ENCODE data around the gene SAXO1.

DNA sequence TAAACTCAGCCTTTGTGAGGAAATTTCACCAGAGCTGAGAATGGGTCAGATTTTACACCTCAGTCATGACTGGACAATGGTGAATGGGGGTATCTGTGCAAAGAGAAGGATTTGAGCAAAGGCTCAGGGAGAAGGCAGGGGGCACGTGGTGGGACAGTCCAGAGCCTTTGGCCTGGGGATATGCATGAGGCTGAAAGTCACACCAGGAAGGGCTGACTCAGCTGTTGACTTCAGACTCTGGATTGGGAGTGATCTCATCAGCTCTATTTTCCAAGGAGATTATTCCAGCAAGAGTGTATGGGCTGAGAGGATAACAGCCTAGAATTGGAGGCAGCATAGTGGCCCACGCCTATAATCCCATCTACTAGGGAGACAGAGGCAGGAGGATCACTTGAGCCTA, 53.6 kb downstream of the SAXO1 start:
- TF ChIP-seq POLR2AphosphoS5 (IDR thresholded peaks at IDR 0.05; ENCODE audit: low read depth, low read length), result no peak
- TF ChIP-seq, protein P1, sequence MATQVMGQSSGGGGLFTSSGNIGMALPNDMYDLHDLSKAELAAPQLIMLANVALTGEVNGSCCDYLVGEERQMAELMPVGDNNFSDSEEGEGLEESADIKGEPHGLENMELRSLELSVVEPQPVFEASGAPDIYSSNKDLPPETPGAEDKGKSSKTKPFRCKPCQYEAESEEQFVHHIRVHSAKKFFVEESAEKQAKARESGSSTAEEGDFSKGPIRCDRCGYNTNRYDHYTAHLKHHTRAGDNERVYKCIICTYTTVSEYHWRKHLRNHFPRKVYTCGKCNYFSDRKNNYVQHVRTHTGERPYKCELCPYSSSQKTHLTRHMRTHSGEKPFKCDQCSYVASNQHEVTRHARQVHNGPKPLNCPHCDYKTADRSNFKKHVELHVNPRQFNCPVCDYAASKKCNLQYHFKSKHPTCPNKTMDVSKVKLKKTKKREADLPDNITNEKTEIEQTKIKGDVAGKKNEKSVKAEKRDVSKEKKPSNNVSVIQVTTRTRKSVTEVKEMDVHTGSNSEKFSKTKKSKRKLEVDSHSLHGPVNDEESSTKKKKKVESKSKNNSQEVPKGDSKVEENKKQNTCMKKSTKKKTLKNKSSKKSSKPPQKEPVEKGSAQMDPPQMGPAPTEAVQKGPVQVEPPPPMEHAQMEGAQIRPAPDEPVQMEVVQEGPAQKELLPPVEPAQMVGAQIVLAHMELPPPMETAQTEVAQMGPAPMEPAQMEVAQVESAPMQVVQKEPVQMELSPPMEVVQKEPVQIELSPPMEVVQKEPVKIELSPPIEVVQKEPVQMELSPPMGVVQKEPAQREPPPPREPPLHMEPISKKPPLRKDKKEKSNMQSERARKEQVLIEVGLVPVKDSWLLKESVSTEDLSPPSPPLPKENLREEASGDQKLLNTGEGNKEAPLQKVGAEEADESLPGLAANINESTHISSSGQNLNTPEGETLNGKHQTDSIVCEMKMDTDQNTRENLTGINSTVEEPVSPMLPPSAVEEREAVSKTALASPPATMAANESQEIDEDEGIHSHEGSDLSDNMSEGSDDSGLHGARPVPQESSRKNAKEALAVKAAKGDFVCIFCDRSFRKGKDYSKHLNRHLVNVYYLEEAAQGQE (IDR thresholded peaks at IDR 0.05; ENCODE audit: insufficient read depth in 1 of 2, low read depth in 2 of 2, low read length in 2 of 2), result no peak
- TF ChIP-seq TAF1 (IDR thresholded peaks at IDR 0.05; ENCODE audit: borderline replicate concordance, insufficient read depth, low read length), result no peak
